Measurements from ENCODE around the gene HSPE1.

GRCh38 chr2:197450465-197450864 lies 49.7 kb upstream of the HSPE1 start:
- TF ChIP-seq CTCF (IDR thresholded peaks at IDR 0.05; ENCODE audit: extremely low read depth in 1 of 2, insufficient read depth in 1 of 2, low read depth in 1 of 2, low read length in 2 of 2), result no peak
- TF ChIP-seq MAX (IDR thresholded peaks at IDR 0.05; ENCODE audit: insufficient read depth, insufficient read length), result no peak
- no peak for TF ChIP-seq POLR2AphosphoS5 (IDR thresholded peaks at IDR 0.05; ENCODE audit: insufficient read depth, low read depth, low read length)
- TF ChIP-seq POLR2A (IDR thresholded peaks at IDR 0.05; ENCODE audit: low read depth, low read length), result no peak
- TF ChIP-seq FOS (IDR thresholded peaks at IDR 0.05; ENCODE audit: borderline replicate concordance, insufficient read depth, low read length), result no peak
- no peak for TF ChIP-seq JUN (IDR thresholded peaks at IDR 0.05; ENCODE audit: borderline replicate concordance, insufficient read depth, insufficient read length, low read depth)
